GM12878 (cell line): Measurements from ENCODE around the gene MAPRE3. TPM values are rescaled to one million over a fixed set of nuclear protein-coding genes. Genes with fewer than 3 reads are reported as not detected.

ENCODE experiments used
- ATAC-seq: fragments of 200-7000 bp; cut with Tn5 transposase; 3 replicates; pipeline ENCODE4 v1.9.1; 2020; ENCODE audit warnings: mild to moderate bottlenecking, moderate library complexity
- BruUV-seq: library from RNA; stranded (reverse); fragments of 400-500 nt; replicated peaks from 2 replicates; lab custom pipeline; 2021; lab: Mats Ljungman, UMichigan
- CTCF ChIA-PET: fragments of 300-600 bp; sonication (Branson Sonifier 250); formaldehyde crosslinking; extraction: SDS; loops from one replicate; lab custom pipeline; 2021; ENCODE audit warnings: inconsistent platforms; lab: Yijun Ruan, JAX
- POLR2A ChIA-PET: fragments of 350-600 bp; formaldehyde crosslinking; extraction: SDS; loops from one replicate; lab custom pipeline; 2021; ENCODE audit warnings: inconsistent platforms; lab: Charles Lee
- RAD21 ChIA-PET: fragments of 300-600 bp; sonication (Branson Sonifier 250); formaldehyde crosslinking; loops from one replicate; lab custom pipeline; 2023; ENCODE audit warnings: antibody characterized with exemption; ENCODE audit not compliant: unreplicated experiment; lab: Charles Lee
- SMC1A ChIA-PET: fragments of 300-600 bp; sonication (Branson Sonifier 250); formaldehyde crosslinking; loops from one replicate; lab custom pipeline; 2023; ENCODE audit not compliant: unreplicated experiment, uncharacterized antibody; lab: Charles Lee
- DNase-seq: peaks from one replicate; pipeline ENCODE4 v3.0.0-alpha.2; 2011; ENCODE audit warnings: low read depth, low spot score
- FAIRE-seq: peaks from 3 replicates; lab custom pipeline; 2011; peaks lifted over from hg19 to GRCh38; lab: Jason Lieb, UNC
- H2AFZ ChIP-seq: 2 replicates; pipeline ENCODE4 v1.6.0; 2011; ENCODE audit warnings: low read depth, low read length, control low read depth; ENCODE audit not compliant: control insufficient read depth
- H3K27ac ChIP-seq: 2 replicates; pipeline ENCODE4 v1.5.1; 2011; ENCODE audit warnings: control low read depth; ENCODE audit not compliant: control insufficient read depth, insufficient read depth
- H3K27me3 ChIP-seq, 2 experiments: replicated peaks in 1 of 2; 2 replicates each; pipeline versions ENCODE4 v1.6.0 to v1.6.1; 2011; ENCODE audit warnings: low read length in 1 of 2; ENCODE audit not compliant: control insufficient read depth in 2 of 2, insufficient read depth in 2 of 2
- H3K36me3 ChIP-seq, 2 experiments: 2 replicates each; pipeline ENCODE4 v1.5.1; 2011; ENCODE audit warnings: low read length in 1 of 2; ENCODE audit not compliant: control insufficient read depth in 2 of 2, insufficient read depth in 2 of 2
- H3K4me1 ChIP-seq: 2 replicates; pipeline ENCODE4 v1.6.1; 2011; ENCODE audit warnings: mild to moderate bottlenecking, low read length, moderate library complexity, mixed read lengths; ENCODE audit not compliant: control insufficient read depth, insufficient read depth
- H3K4me2 ChIP-seq: 2 replicates; pipeline ENCODE4 v1.6.0; 2011; ENCODE audit warnings: control low read depth; ENCODE audit not compliant: control insufficient read depth, insufficient read depth
- H3K4me3 ChIP-seq: fragments of 200-600 bp; sonication (generic); 2 replicates; pipeline ENCODE4 v1.5.1; 2016
- H3K79me2 ChIP-seq: 2 replicates; pipeline ENCODE4 v1.6.0; 2011; ENCODE audit warnings: low read length; ENCODE audit not compliant: control insufficient read depth, insufficient read depth
- H3K9ac ChIP-seq: 2 replicates; pipeline ENCODE4 v1.8.0; 2011; ENCODE audit warnings: low read length, control low read depth, mixed read lengths; ENCODE audit not compliant: control insufficient read depth, insufficient read depth
- H3K9me3 ChIP-seq: replicated peaks from 3 replicates; pipeline ENCODE4 v1.5.1; 2011; ENCODE audit warnings: mild to moderate bottlenecking, low read length; ENCODE audit not compliant: control insufficient read depth, insufficient read depth
- H4K20me1 ChIP-seq: 2 replicates; pipeline ENCODE4 v1.6.0; 2011; ENCODE audit not compliant: control insufficient read depth, insufficient read depth
- CREB1 ChIP-seq: IDR thresholded peaks from 2 replicates; pipeline ENCODE4 v1.6.1; 2012; ENCODE audit warnings: low read depth, mild to moderate bottlenecking, inconsistent platforms
- MYB ChIP-seq: fragments of 150-350 bp; IDR thresholded peaks from 2 replicates; pipeline ENCODE4 v1.6.1; 2014; ENCODE audit warnings: mild to moderate bottlenecking, low read depth, low read length, borderline replicate concordance
- NR2F1 ChIP-seq: fragments of 450-650 bp; conservative IDR thresholded peaks from 2 replicates; pipeline ENCODE4 v1.6.1; 2017; ENCODE audit warnings: mild to moderate bottlenecking
- SIN3A ChIP-seq: IDR thresholded peaks from 2 replicates; pipeline ENCODE4 v1.6.1; 2012; ENCODE audit warnings: low read depth, low read length, improper control_type of control experiment
- SMAD1 ChIP-seq: fragments of 450-650 bp; IDR thresholded peaks from 2 replicates; pipeline ENCODE4 v1.6.1; 2018; ENCODE audit warnings: mild to moderate bottlenecking, low read depth; ENCODE audit not compliant: partially characterized antibody
- WGBS: methylation state at CpG from one replicate; pipeline ENCODE4 v1.1.6; 2016; ENCODE audit warnings: low lambda C conversion rate; ENCODE audit not compliant: insufficient replicate concordance, insufficient coverage; ENCODE audit errors: missing lambda C conversion rate; 5-methylcytosine and 5-hydroxymethylcytosine counted together
- in situ Hi-C: fragments of 300-500 bp; cut with MboI; formaldehyde crosslinking; loops from 9 replicates; pipeline ENCODE4 v1.14.3; 2018; ENCODE audit warnings: mixed read lengths
- intact Hi-C: fragments of 100-400 bp; cut with micrococcal nuclease; formaldehyde crosslinking; loops from one replicate; pipeline ENCODE4 v1.14.2; 2022; ENCODE audit not compliant: unreplicated experiment
- polyA plus RNA-seq, 11 experiments: library from polyadenylated mRNA; depleted of rRNA in 4 of 11; unstranded in 6 of 11; stranded (reverse) in 5 of 11; fragments of >200 nt; fragmentation: Nextera tagmentation in 4 of 11; fragmentation: Illumina TruSeq in 1 of 11; extraction: Ambion mirVana in 4 of 11; extraction: Trizol in 1 of 11; gene quantifications; 1 replicate in 1 of 11; 2 replicates in 10 of 11; pipeline versions ENCODE4 v1.2.1 to v1.2.3, GENCODE V29; 2011 to 2016; ENCODE audit warnings: inconsistent platforms in 2 of 11, missing spikeins in 2 of 11, low read depth in 1 of 11
- total RNA-seq, 4 experiments: library from RNA; depleted of rRNA in 3 of 4; stranded (reverse); fragments of >200 nt in 3 of 4; fragmentation: Illumina TruSeq in 1 of 4; extraction: Trizol in 1 of 4; gene quantifications; 2 replicates each; pipeline versions ENCODE4 v1.2.1 to v1.2.3, GENCODE V29; 2013 to 2021
- TF ChIP-seq, protein P1 (sequence below): fragments of 450-650 bp; formaldehyde crosslinking; IDR thresholded peaks from 2 replicates; pipeline ENCODE4 v1.4.0; 2020; ENCODE audit warnings: mild to moderate bottlenecking, moderate library complexity

Gene MAPRE3
- total and polyA plus RNA-seq, 10 of the 15 experiments (the other 5 are each of a cell fraction or from before 2014, with no cell fraction given): 0.03 to 1.3 (median 0.73) TPM; not detected in 1

DNA sequence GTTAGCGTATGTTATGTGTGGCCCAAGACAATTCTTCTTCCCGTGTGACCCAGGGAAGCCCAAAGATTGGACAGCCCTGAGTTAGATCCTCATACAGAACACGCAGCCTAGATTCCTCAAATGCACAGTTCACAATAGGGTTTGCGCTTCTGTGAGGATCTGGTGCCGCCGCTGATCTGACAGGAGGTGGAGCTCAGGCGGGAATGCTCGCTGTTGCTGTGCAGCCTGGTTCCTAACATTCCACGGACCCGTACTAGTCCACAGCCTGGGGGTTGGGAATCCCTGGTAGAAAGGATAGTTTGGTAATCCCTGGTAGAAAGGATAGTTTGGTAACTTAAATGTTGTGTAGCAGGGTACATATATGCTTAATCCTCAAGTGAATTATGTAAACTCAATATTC lies 27.0 kb downstream of the MAPRE3 start:
- ChIA-PET POLR2A (interaction anchor here (0.5 kb wide), 1 partner anchor 19 kb away, joined by 3 read pairs; no protein-coding TSS in a partner anchor), RAD21 (no interaction called here)
- H3K27ac ChIP-seq: no peak overlapping the region
- in situ Hi-C loops: no loop called here
- no peak for DNase-seq
- no peaks in the 10 kb centered on the region for H3K79me2 ChIP-seq
- WGBS: 62% methylated on average over 10 of the region's 10 CpGs
- no peaks in the 10 kb centered on the region for H3K36me3 ChIP-seq
- H3K4me1 ChIP-seq: no peaks in the 10 kb centered on the region
- no peak overlapping the region for H3K4me2 ChIP-seq
- H3K9ac ChIP-seq: no peak overlapping the region
- no peak overlapping the region for H2AFZ ChIP-seq
- intact Hi-C loops: no loop called here
- H3K9me3 ChIP-seq: no peaks in the 10 kb centered on the region
- no peak for TF ChIP-seq SMAD1
- TF ChIP-seq MYB: no peak
- TF ChIP-seq, all 136 proteins: peak for 0
- SMC1A ChIA-PET: no interaction called here
- Histone ChIP-seq H3K4me3 (no peak overlapping the region), H4K20me1 (no peaks in the 10 kb centered on the region), H3K27me3 (no peaks in the 10 kb centered on the region; a peak in 2 of 4 replicates)
- FAIRE-seq: no peak
- no peak for ATAC-seq
- BruUV-seq: no TSS peak
- CTCF ChIA-PET: interaction anchor here (0.8 kb wide), 1 partner anchor 19 kb away, joined by 5 read pairs; no protein-coding TSS in a partner anchor

DNA sequence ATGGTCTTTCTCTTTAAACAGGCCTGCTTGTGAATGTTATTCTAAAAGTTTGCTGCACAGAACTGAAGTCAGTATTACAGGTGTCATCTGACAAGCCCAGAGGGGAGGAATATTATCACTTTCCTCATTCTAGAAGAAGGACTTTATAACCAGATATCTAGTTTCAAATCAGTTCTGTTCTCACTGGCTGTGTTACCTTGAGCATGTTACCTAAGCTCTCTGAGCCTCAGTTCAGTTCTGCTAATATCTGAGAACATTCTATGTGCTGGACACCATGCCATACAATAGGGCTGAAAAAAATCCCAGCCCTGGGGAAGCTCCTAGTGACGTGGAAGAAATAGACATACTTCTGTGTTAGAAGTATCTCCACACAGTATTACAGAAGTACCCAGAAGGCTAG lies 27.9 kb downstream of the MAPRE3 start:
- TF ChIP-seq NR2F1: no peak
- TF ChIP-seq CREB1: no peak
- TF ChIP-seq, protein P1, sequence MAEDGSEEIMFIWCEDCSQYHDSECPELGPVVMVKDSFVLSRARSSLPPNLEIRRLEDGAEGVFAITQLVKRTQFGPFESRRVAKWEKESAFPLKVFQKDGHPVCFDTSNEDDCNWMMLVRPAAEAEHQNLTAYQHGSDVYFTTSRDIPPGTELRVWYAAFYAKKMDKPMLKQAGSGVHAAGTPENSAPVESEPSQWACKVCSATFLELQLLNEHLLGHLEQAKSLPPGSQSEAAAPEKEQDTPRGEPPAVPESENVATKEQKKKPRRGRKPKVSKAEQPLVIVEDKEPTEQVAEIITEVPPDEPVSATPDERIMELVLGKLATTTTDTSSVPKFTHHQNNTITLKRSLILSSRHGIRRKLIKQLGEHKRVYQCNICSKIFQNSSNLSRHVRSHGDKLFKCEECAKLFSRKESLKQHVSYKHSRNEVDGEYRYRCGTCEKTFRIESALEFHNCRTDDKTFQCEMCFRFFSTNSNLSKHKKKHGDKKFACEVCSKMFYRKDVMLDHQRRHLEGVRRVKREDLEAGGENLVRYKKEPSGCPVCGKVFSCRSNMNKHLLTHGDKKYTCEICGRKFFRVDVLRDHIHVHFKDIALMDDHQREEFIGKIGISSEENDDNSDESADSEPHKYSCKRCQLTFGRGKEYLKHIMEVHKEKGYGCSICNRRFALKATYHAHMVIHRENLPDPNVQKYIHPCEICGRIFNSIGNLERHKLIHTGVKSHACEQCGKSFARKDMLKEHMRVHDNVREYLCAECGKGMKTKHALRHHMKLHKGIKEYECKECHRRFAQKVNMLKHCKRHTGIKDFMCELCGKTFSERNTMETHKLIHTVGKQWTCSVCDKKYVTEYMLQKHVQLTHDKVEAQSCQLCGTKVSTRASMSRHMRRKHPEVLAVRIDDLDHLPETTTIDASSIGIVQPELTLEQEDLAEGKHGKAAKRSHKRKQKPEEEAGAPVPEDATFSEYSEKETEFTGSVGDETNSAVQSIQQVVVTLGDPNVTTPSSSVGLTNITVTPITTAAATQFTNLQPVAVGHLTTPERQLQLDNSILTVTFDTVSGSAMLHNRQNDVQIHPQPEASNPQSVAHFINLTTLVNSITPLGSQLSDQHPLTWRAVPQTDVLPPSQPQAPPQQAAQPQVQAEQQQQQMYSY (CRISPR knock-in tag): no peak
- no peak for TF ChIP-seq SIN3A
- BruUV-seq: no TSS peak
- in situ Hi-C loops: no loop called here
- ChIA-PET RAD21 (no interaction called here), CTCF (no interaction called here), POLR2A (no interaction called here), SMC1A (no interaction called here)
- Histone ChIP-seq H3K4me1 (no peaks in the 10 kb centered on the region), H3K27ac (no peak overlapping the region), H3K4me3 (no peak overlapping the region), H3K27me3 (no peaks in the 10 kb centered on the region; a peak in 2 of 4 replicates), H3K4me2 (no peak overlapping the region), H4K20me1 (no peaks in the 10 kb centered on the region), H2AFZ (no peak overlapping the region), H3K36me3 (no peaks in the 10 kb centered on the region), H3K9ac (no peak overlapping the region), H3K9me3 (no peaks in the 10 kb centered on the region), H3K79me2 (no peaks in the 10 kb centered on the region)
- FAIRE-seq (no peak), DNase-seq (no peak), ATAC-seq (no peak)
- intact Hi-C loops: no loop called here
- 0% methylated on average over 1 of the region's 1 CpG for WGBS
